T-cell (primary cell): ENCODE data around the gene CDK4. TPM values are rescaled to one million over a fixed set of nuclear protein-coding genes. Genes with fewer than 3 reads are reported as not detected.

ENCODE experiments used
- ATAC-seq, 4 experiments: fragments of 200-7000 bp in 3 of 4; fragments of 150-1000 bp in 1 of 4; cut with Tn5 transposase; replicated peaks in 1 of 4; 1 replicate in 3 of 4; 2 replicates in 1 of 4; pipeline ENCODE4 v1.10.0; 2021; ENCODE audit warnings: moderate library complexity in 3 of 4, mild to moderate bottlenecking in 2 of 4, moderate number of reproducible peaks in 1 of 4
- CTCF ChIA-PET, 2 donors: fragments of 300-600 bp; sonication (Branson Sonifier 250); formaldehyde crosslinking; loops; one replicate each; lab custom pipeline; 2022; ENCODE audit warnings: antibody characterized with exemption in 2 of 2; lab: Charles Lee
- POLR2A ChIA-PET, 2 donors: fragments of 300-600 bp; sonication (Branson Sonifier 250); formaldehyde crosslinking; loops; one replicate each; lab custom pipeline; 2022; ENCODE audit warnings: antibody characterized with exemption in 2 of 2; lab: Charles Lee
- DNase-seq, 35 experiments: peaks; one replicate each; pipeline versions ENCODE4 v3.0.0 to v3.0.0-alpha.2; 2013 to 2023
- H3K27ac ChIP-seq: one replicate; pipeline ENCODE4 v1.5.1; 2013; ENCODE audit warnings: low read length
- H3K27me3 ChIP-seq, 2 experiments: replicated peaks in 1 of 2; 1 replicate in 1 of 2; 2 replicates in 1 of 2; pipeline versions ENCODE4 v1.6.1 to v1.7.0; 2013; ENCODE audit warnings: low read length in 1 of 2, mixed read lengths in 1 of 2; ENCODE audit not compliant: control insufficient read depth in 2 of 2, insufficient read depth in 2 of 2; ENCODE audit errors: extremely low read depth in 1 of 2
- H3K36me3 ChIP-seq, 2 donors: 1 replicate in 1 of 2; 2 replicates in 1 of 2; pipeline versions ENCODE4 v1.6.1 to v1.7.0; 2013; ENCODE audit warnings: low read length in 1 of 2; ENCODE audit not compliant: control insufficient read depth in 2 of 2, insufficient read depth in 1 of 2; ENCODE audit errors: extremely low read depth in 1 of 2
- H3K4me1 ChIP-seq, 2 experiments: 1 replicate in 1 of 2; 2 replicates in 1 of 2; pipeline versions ENCODE4 v1.6.1 to v1.7.0; 2013; ENCODE audit warnings: low read length in 2 of 2, mixed read lengths in 1 of 2; ENCODE audit not compliant: insufficient read depth in 2 of 2, control insufficient read depth in 1 of 2; ENCODE audit errors: extremely low read depth in 1 of 2
- H3K4me3 ChIP-seq, 2 donors: 1 replicate in 1 of 2; 2 replicates in 1 of 2; pipeline versions ENCODE4 v1.5.1 to v1.7.0; 2013; ENCODE audit warnings: mild to moderate bottlenecking in 2 of 2, low read length in 1 of 2, moderate library complexity in 1 of 2; ENCODE audit not compliant: control insufficient read depth in 1 of 2; ENCODE audit errors: extremely low read depth in 1 of 2
- H3K9me3 ChIP-seq: 2 replicates; pipeline ENCODE4 v1.7.0; 2013
- H3K27ac Mint-ChIP-seq, 2 donors: one replicate each; pipeline ENCODE4 v1.8.0; 2020 to 2021; ENCODE audit warnings: mild to moderate bottlenecking in 2 of 2, mixed read lengths in 2 of 2
- H3K27me3 Mint-ChIP-seq, 2 donors: one replicate each; pipeline ENCODE4 v1.8.0; 2021 to 2022; ENCODE audit warnings: mixed read lengths in 2 of 2
- H3K36me3 Mint-ChIP-seq: one replicate; pipeline ENCODE4 v1.8.0; 2021; ENCODE audit warnings: mixed read lengths
- H3K4me1 Mint-ChIP-seq, 3 donors: one replicate each; pipeline ENCODE4 v1.8.0; 2020 to 2022; ENCODE audit warnings: mixed read lengths in 3 of 3, mild to moderate bottlenecking in 1 of 3
- H3K4me3 Mint-ChIP-seq, 3 donors: one replicate each; pipeline ENCODE4 v1.8.0; 2020 to 2022; ENCODE audit warnings: mild to moderate bottlenecking in 3 of 3, mixed read lengths in 3 of 3, moderate library complexity in 3 of 3
- H3K9me3 Mint-ChIP-seq, 3 donors: one replicate each; pipeline ENCODE4 v1.8.0; 2020 to 2022; ENCODE audit warnings: mixed read lengths in 3 of 3
- WGBS: methylation state at CpG from one replicate; pipeline ENCODE4 v1.1.5; 2013; ENCODE audit warnings: missing lambda C conversion rate; ENCODE audit not compliant: insufficient coverage; 5-methylcytosine and 5-hydroxymethylcytosine counted together
- total RNA-seq, 35 experiments: library from RNA in 6 of 35; stranded (reverse) in 6 of 35; fragments of 120-200 nt in 1 of 35; gene quantifications; one replicate each; pipeline versions ENCODE4 v1.2.1 to v1.2.4 and lab custom pipeline; 2013 to 2026

CDK4 gene
- total RNA-seq, 5 donors from 2014 or later (not counting 1 experiment from before 2014, with no cell fraction given): 24.1 to 53.9 (median 46.2) TPM

GRCh38 chr12:57741413-57741789 is 10.7 kb downstream of the CDK4 start:
- DNase-seq (no peak), ATAC-seq (no peak)
- Mint-ChIP-seq H3K36me3 (peaks cover 10% of the 10 kb centered on the region), H3K4me3 (peak overlapping the region; percentile 82 to 92 (median 82)), H3K27me3 (no peaks in the 10 kb centered on the region), H3K4me1 (peaks cover 62 to 70% (median 66%) of the 10 kb centered on the region in 3 donors), H3K27ac (peak overlapping the region; percentile 79 to 94), H3K9me3 (no peaks in the 10 kb centered on the region)
- no CpG with 5 or more reads among the region's 1 CpG for WGBS
- Histone ChIP-seq H3K4me3 (peak overlapping the region; percentile 67 to 69), H3K36me3 (peaks cover 4 to 28% of the 10 kb centered on the region in 2 donors), H3K9me3 (no peaks in the 10 kb centered on the region), H3K4me1 (peaks cover 38 to 72% of the 10 kb centered on the region in 2 experiments), H3K27me3 (no peaks in the 10 kb centered on the region), H3K27ac (peak overlapping the region; percentile 84)
- CTCF ChIA-PET: interaction anchor here (0.6 to 2.0 kb wide), 7 partner anchors 11 to 476 kb away, joined by 3 to 10 read pairs (median 6); partner anchors contain the start of genes B4GALNT1 (in 1 of the 2) and CDK4 (in 1 of the 2)
- POLR2A ChIA-PET: interaction anchor here in 1 of 2 donors (1.4 kb wide), 1 partner anchor 8 kb away, joined by 3 read pairs; no protein-coding TSS in a partner anchor

- Mint-ChIP-seq H3K27ac (peak overlapping the region; percentile 79 to 94), H3K36me3 (peaks cover 11% of the 10 kb centered on the region), H3K4me3 (peak overlapping the region; percentile 82 to 92 (median 82)), H3K27me3 (no peaks in the 10 kb centered on the region), H3K4me1 (peaks cover 59 to 67% (median 62%) of the 10 kb centered on the region in 3 donors), H3K9me3 (no peaks in the 10 kb centered on the region)
- ChIA-PET CTCF (interaction anchor here (0.6 to 2.0 kb wide), 8 partner anchors 11 to 475 kb away, joined by 3 to 10 read pairs (median 4); partner anchors contain the start of genes B4GALNT1 (in 1 of the 2), CDK4 (in 1 of the 2) and OS9 (in 1 of the 2)), POLR2A (interaction anchor here in 1 of 2 donors (1.4 kb wide), 1 partner anchor 9 kb away, joined by 3 read pairs; no protein-coding TSS in a partner anchor)
- Histone ChIP-seq H3K4me1 (peaks cover 37 to 72% of the 10 kb centered on the region in 2 experiments), H3K27ac (peak overlapping the region; percentile 84), H3K4me3 (peak overlapping the region; percentile 67 to 69), H3K36me3 (peaks cover 4 to 31% of the 10 kb centered on the region in 2 donors), H3K27me3 (no peaks in the 10 kb centered on the region), H3K9me3 (no peaks in the 10 kb centered on the region)
- ATAC-seq: peak; percentile 69 to 75 (median 72)
- peak; percentile 55 to 92 (median 83) for DNase-seq
- WGBS: 0% methylated on average over 3 of the region's 5 CpGs
Observed at GRCh38 chr12:57740656-57741412, 11.3 kb downstream of the CDK4 start.

- Mint-ChIP-seq H3K27me3 (no peaks in the 10 kb centered on the region), H3K9me3 (no peaks in the 10 kb centered on the region), H3K27ac (peak overlapping the region; percentile 88 to 94), H3K36me3 (peaks cover 12% of the 10 kb centered on the region), H3K4me1 (peaks cover 52 to 61% (median 55%) of the 10 kb centered on the region in 3 donors), H3K4me3 (peak overlapping the region; percentile 52 to 82 (median 58))
- Histone ChIP-seq H3K4me3 (peak overlapping the region in 1 of 2 donors; percentile 69), H3K4me1 (peaks cover 31 to 67% of the 10 kb centered on the region in 2 experiments), H3K27ac (peak overlapping the region; percentile 84), H3K27me3 (no peaks in the 10 kb centered on the region), H3K9me3 (no peaks in the 10 kb centered on the region), H3K36me3 (peaks cover 6 to 38% of the 10 kb centered on the region in 2 donors)
- ATAC-seq: no peak
- WGBS: 41% methylated on average over 3 of the region's 10 CpGs
- DNase-seq: no peak
- POLR2A ChIA-PET: no interaction called here
- CTCF ChIA-PET: interaction anchor here in 1 of 2 donors (1.7 kb wide), 1 partner anchor 107 kb away, joined by 5 read pairs; the partner anchor contains the start of gene B4GALNT1
Observed at GRCh38 chr12:57739914-57740538, 12.1 kb downstream of the CDK4 start.

- Histone ChIP-seq H3K36me3 (peaks cover 8 to 44% of the 10 kb centered on the region in 2 donors), H3K27me3 (no peaks in the 10 kb centered on the region), H3K4me3 (no peak overlapping the region), H3K4me1 (peaks cover 31 to 65% of the 10 kb centered on the region in 2 experiments), H3K27ac (peak overlapping the region; percentile 84), H3K9me3 (no peaks in the 10 kb centered on the region)
- ChIA-PET CTCF (no interaction called here), POLR2A (no interaction called here)
- H3K4me1 Mint-ChIP-seq: peaks cover 51 to 61% (median 54%) of the 10 kb centered on the region in 3 donors
- no peaks in the 10 kb centered on the region for H3K27me3 Mint-ChIP-seq
- peak overlapping the region; percentile 52 to 82 (median 58) for H3K4me3 Mint-ChIP-seq
- no peak for ATAC-seq
- WGBS: no CpG with 5 or more reads among the region's 7 CpGs
- H3K9me3 Mint-ChIP-seq: no peaks in the 10 kb centered on the region
- H3K27ac Mint-ChIP-seq: peak overlapping the region; percentile 86 to 88
- no peak for DNase-seq
- peaks cover 18% of the 10 kb centered on the region for H3K36me3 Mint-ChIP-seq
Observed at GRCh38 chr12:57739387-57739786, 12.7 kb downstream of the CDK4 start.

- Mint-ChIP-seq H3K4me1 (peaks cover 44 to 55% (median 49%) of the 10 kb centered on the region in 3 donors), H3K27ac (peak within 1 kb of the TSS; percentile 86 to 88), H3K36me3 (peaks cover 21% of the 10 kb centered on the region), H3K4me3 (peak within 1 kb of the TSS; percentile 52 to 82 (median 58)), H3K27me3 (no peaks in the 10 kb centered on the region), H3K9me3 (no peaks in the 10 kb centered on the region)
- no peaks in the 10 kb centered on the region for H3K9me3 ChIP-seq
- H3K36me3 ChIP-seq: peaks cover 8 to 51% of the 10 kb centered on the region in 2 donors
- DNase-seq: no peak
- ChIA-PET POLR2A (no interaction called here), CTCF (no interaction called here)
- ATAC-seq: no peak
- H3K4me1 ChIP-seq: peaks cover 25 to 59% of the 10 kb centered on the region in 2 experiments
- peak within 1 kb of the TSS; percentile 84 for H3K27ac ChIP-seq
- no peak within 1 kb of the TSS for H3K4me3 ChIP-seq
- 98% methylated on average over 5 of the region's 36 CpGs for WGBS
- no peaks in the 10 kb centered on the region for H3K27me3 ChIP-seq
Observed at GRCh38 chr12:57738661-57739237, 13.4 kb downstream of the CDK4 start, which contains the start of gene AGAP2. AGAP2 (minus strand) TSS chr12:57738742; CDS start chr12:57738246, 496 bp downstream.
